ENCODE results near the gene MAP3K13.
"Not testable (repeated sequence)": the region's sequence is repeated elsewhere in the genome, so short reads cannot be mapped to it uniquely, and the experiment has no call there.

MAP3K13 gene

GRCh38 chr3:185439745-185440466 lies 77.0 kb downstream of the MAP3K13 start:
- no peak for TF ChIP-seq CTCF (IDR thresholded peaks at IDR 0.05; ENCODE audit: low read depth, low read length)
- no peak for DNase-seq (ENCODE audit: low read depth in 2 of 2)
- no peak overlapping the region for H3K4me3 ChIP-seq (replicated peaks in 1 of 2; ENCODE audit: low read depth in 2 of 2, low read length in 2 of 2)

GRCh38 chr3:185442031-185442430 lies 79.1 kb downstream of the MAP3K13 start:
- no peak for TF ChIP-seq CTCF (IDR thresholded peaks at IDR 0.05; ENCODE audit: low read depth, low read length)
- no peak overlapping the region for H3K4me3 ChIP-seq (replicated peaks in 1 of 2; ENCODE audit: low read depth in 2 of 2, low read length in 2 of 2)
- no peak for DNase-seq (ENCODE audit: low read depth in 2 of 2)

GRCh38 chr3:185444329-185444728 lies 81.4 kb downstream of the MAP3K13 start:
- DNase-seq (ENCODE audit: low read depth in 2 of 2), result no peak
- TF ChIP-seq CTCF (IDR thresholded peaks at IDR 0.05; ENCODE audit: low read depth, low read length), result no peak
- no peak overlapping the region for H3K4me3 ChIP-seq (replicated peaks in 1 of 2; ENCODE audit: low read depth in 2 of 2, low read length in 2 of 2)

- DNase-seq (ENCODE audit: low read depth in 2 of 2), result no peak
- TF ChIP-seq CTCF (IDR thresholded peaks at IDR 0.05; ENCODE audit: low read depth, low read length), result no peak
- no peak overlapping the region for H3K4me3 ChIP-seq (replicated peaks in 1 of 2; ENCODE audit: low read depth in 2 of 2, low read length in 2 of 2)
Measured at GRCh38 chr3:185448107-185448506, 85.2 kb downstream of the MAP3K13 start.

- not testable (repeated sequence) for DNase-seq (ENCODE audit: low read depth in 2 of 2); H3K4me3 ChIP-seq (replicated peaks in 1 of 2; ENCODE audit: low read depth in 2 of 2, low read length in 2 of 2)
Measured at GRCh38 chr3:185451432-185451831, 88.5 kb downstream of the MAP3K13 start.

- no peak for TF ChIP-seq CTCF (IDR thresholded peaks at IDR 0.05; ENCODE audit: low read depth, low read length)
- DNase-seq (ENCODE audit: low read depth in 2 of 2), result no peak
- H3K4me3 ChIP-seq (replicated peaks in 1 of 2; ENCODE audit: low read depth in 2 of 2, low read length in 2 of 2), result no peak overlapping the region
Measured at GRCh38 chr3:185457376-185457775, 94.4 kb downstream of the MAP3K13 start.

GRCh38 chr3:185460309-185460708 lies 97.4 kb downstream of the MAP3K13 start:
- H3K4me3 ChIP-seq (replicated peaks in 1 of 2; ENCODE audit: low read depth in 2 of 2, low read length in 2 of 2), result no peak overlapping the region
- peak; percentile 2 for TF ChIP-seq CTCF (IDR thresholded peaks at IDR 0.05; ENCODE audit: low read depth, low read length)
- no peak for DNase-seq (ENCODE audit: low read depth in 2 of 2)
